Trophoblast cell (in vitro differentiated cells and primary cell): ENCODE measurements around the gene ILK.

ENCODE experiments used
- DNase-seq, 2 donors: peaks; one replicate each; pipeline ENCODE4 v3.0.0-alpha.2; 2016
- H2AFZ ChIP-seq: 2 replicates; pipeline ENCODE4 v1.6.1; 2013; ENCODE audit warnings: low read length, moderate library complexity, mild to moderate bottlenecking; ENCODE audit not compliant: insufficient read depth, poor library complexity
- H2AK5ac ChIP-seq: 2 replicates; pipeline ENCODE4 v1.6.1; 2013; ENCODE audit warnings: mild to moderate bottlenecking, low read length
- H2BK120ac ChIP-seq: 2 replicates; pipeline ENCODE4 v1.6.1; 2013; ENCODE audit warnings: low read length, mild to moderate bottlenecking, moderate library complexity; ENCODE audit not compliant: insufficient read depth, poor library complexity
- H2BK12ac ChIP-seq: 2 replicates; pipeline ENCODE4 v1.6.1; 2013; ENCODE audit warnings: mild to moderate bottlenecking, low read length, moderate library complexity
- H2BK5ac ChIP-seq: 2 replicates; pipeline ENCODE4 v1.6.1; 2013; ENCODE audit warnings: low read length, low read depth, moderate library complexity, mild to moderate bottlenecking; ENCODE audit not compliant: poor library complexity
- H3K14ac ChIP-seq: 2 replicates; pipeline ENCODE4 v1.6.1; 2013; ENCODE audit warnings: mild to moderate bottlenecking, low read length
- H3K18ac ChIP-seq: 2 replicates; pipeline ENCODE4 v1.6.1; 2013; ENCODE audit warnings: mild to moderate bottlenecking, low read length
- H3K23ac ChIP-seq: 2 replicates; pipeline ENCODE4 v1.6.1; 2013; ENCODE audit warnings: low read length
- H3K27ac ChIP-seq: 2 replicates; pipeline ENCODE4 v1.5.1; 2013; ENCODE audit warnings: low read depth, mild to moderate bottlenecking, inconsistent platforms, low read length, moderate library complexity
- H3K27me3 ChIP-seq: 2 replicates; pipeline ENCODE4 v1.6.1; 2013; ENCODE audit warnings: inconsistent platforms, mild to moderate bottlenecking, low read length, moderate library complexity; ENCODE audit not compliant: insufficient read depth
- H3K36me3 ChIP-seq, 2 experiments: 1 replicate in 1 of 2; 2 replicates in 1 of 2; pipeline ENCODE4 v1.6.1; 2013; ENCODE audit warnings: low read length in 2 of 2, mild to moderate bottlenecking in 2 of 2, moderate library complexity in 1 of 2; ENCODE audit not compliant: insufficient read depth in 2 of 2, control insufficient read depth in 1 of 2
- H3K4ac ChIP-seq: 2 replicates; pipeline ENCODE4 v1.6.1; 2013; ENCODE audit warnings: low read depth, mild to moderate bottlenecking, low read length, moderate library complexity
- H3K4me1 ChIP-seq, 2 experiments: 1 replicate in 1 of 2; 2 replicates in 1 of 2; pipeline ENCODE4 v1.6.1; 2013; ENCODE audit warnings: low read length in 2 of 2, mild to moderate bottlenecking in 2 of 2, moderate library complexity in 1 of 2; ENCODE audit not compliant: insufficient read depth in 2 of 2, control insufficient read depth in 1 of 2
- H3K4me2 ChIP-seq: 2 replicates; pipeline ENCODE4 v1.6.1; 2013; ENCODE audit warnings: inconsistent platforms, mild to moderate bottlenecking, low read length, moderate library complexity
- H3K4me3 ChIP-seq: 2 replicates; pipeline ENCODE4 v1.5.1; 2013; ENCODE audit warnings: mild to moderate bottlenecking, low read depth, low read length, inconsistent platforms
- H3K79me1 ChIP-seq: one replicate; pipeline ENCODE4 v1.6.1; 2013; ENCODE audit warnings: low read length
- H3K79me2 ChIP-seq: 2 replicates; pipeline ENCODE4 v1.6.1; 2013; ENCODE audit warnings: low read length, mild to moderate bottlenecking; ENCODE audit not compliant: control insufficient read depth, insufficient read depth, poor library complexity
- H3K9ac ChIP-seq: 2 replicates; pipeline ENCODE4 v1.6.1; 2013; ENCODE audit warnings: mild to moderate bottlenecking, low read length
- H3K9me3 ChIP-seq: 2 replicates; pipeline ENCODE4 v1.6.1; 2013; ENCODE audit warnings: low read depth, mild to moderate bottlenecking, control low read depth, inconsistent platforms, low read length; ENCODE audit not compliant: insufficient read depth
- H4K12ac ChIP-seq: 2 replicates; pipeline ENCODE4 v1.6.1; 2013; ENCODE audit warnings: low read depth, mild to moderate bottlenecking, low read length, moderate library complexity
- H4K8ac ChIP-seq: 2 replicates; pipeline ENCODE4 v1.6.1; 2013; ENCODE audit warnings: low read depth, mild to moderate bottlenecking, low read length, moderate library complexity
- H4K91ac ChIP-seq: one replicate; pipeline ENCODE4 v1.6.1; 2013; ENCODE audit warnings: low read depth, mild to moderate bottlenecking, low read length, moderate library complexity
- WGBS: extraction: QIAGEN DNeasy Blood & Tissue Kit; methylation state at CpG from one replicate; pipeline ENCODE4 v1.1.7; 2013; ENCODE audit warnings: missing lambda C conversion rate; ENCODE audit not compliant: insufficient read length, insufficient coverage; ENCODE audit errors: extremely low coverage; 5-methylcytosine and 5-hydroxymethylcytosine counted together

ILK gene

GRCh38 chr11:6655020-6655789, 51.6 kb downstream of the ILK start:
- Histone ChIP-seq H3K27me3 (peaks cover 30% of the 10 kb centered on the region), H3K14ac (no peak overlapping the region), H3K18ac (peak overlapping the region; percentile 33), H3K4ac (no peak overlapping the region), H3K79me2 (no peaks in the 10 kb centered on the region), H3K79me1 (no peaks in the 10 kb centered on the region), H3K23ac (no peak overlapping the region), H4K12ac (no peak overlapping the region), H4K91ac (peak overlapping the region; percentile 22), H2BK12ac (no peak overlapping the region), H2AK5ac (no peak overlapping the region), H3K27ac (no peak overlapping the region), H3K9me3 (no peaks in the 10 kb centered on the region), H3K9ac (peak overlapping the region; percentile 19), H2BK5ac (no peak overlapping the region), H2BK120ac (no peak overlapping the region), H3K4me2 (peak overlapping the region; percentile 42), H3K4me1 (peaks cover 0 to 6% of the 10 kb centered on the region in 2 experiments), H3K36me3 (no peaks in the 10 kb centered on the region), H3K4me3 (peak overlapping the region; percentile 74), H4K8ac (no peak overlapping the region), H2AFZ (peak overlapping the region; percentile 6)
- no CpG with 5 or more reads among the region's 84 CpGs for WGBS
- DNase-seq, result no peak

GRCh38 chr11:6655790-6656583, 52.4 kb downstream of the ILK start, which contains the start of gene DCHS1:
DCHS1 (minus strand) TSS chr11:6655809; CDS start chr11:6641613, 14,196 bp downstream.
- Histone ChIP-seq H3K18ac (peak within 1 kb of the TSS; percentile 33), H2BK120ac (no peak within 1 kb of the TSS), H4K12ac (no peak within 1 kb of the TSS), H4K8ac (no peak within 1 kb of the TSS), H2BK12ac (no peak within 1 kb of the TSS), H3K4me3 (peak within 1 kb of the TSS; percentile 74), H4K91ac (peak within 1 kb of the TSS; percentile 22), H3K27me3 (peaks cover 30% of the 10 kb centered on the region), H3K14ac (no peak within 1 kb of the TSS), H3K4me2 (peak within 1 kb of the TSS; percentile 46), H3K23ac (no peak within 1 kb of the TSS), H3K27ac (no peak within 1 kb of the TSS), H3K4me1 (peaks cover 0 to 6% of the 10 kb centered on the region in 2 experiments), H2AFZ (peak within 1 kb of the TSS; percentile 8), H3K79me1 (no peaks in the 10 kb centered on the region), H2BK5ac (no peak within 1 kb of the TSS), H3K36me3 (no peaks in the 10 kb centered on the region), H2AK5ac (no peak within 1 kb of the TSS), H3K4ac (no peak within 1 kb of the TSS), H3K9ac (peak within 1 kb of the TSS; percentile 19), H3K79me2 (no peaks in the 10 kb centered on the region), H3K9me3 (no peaks in the 10 kb centered on the region)
- no peak for DNase-seq
- 100% methylated on average over 3 of the region's 56 CpGs for WGBS

- H3K36me3 ChIP-seq, result no peaks in the 10 kb centered on the region
- H3K27ac ChIP-seq, result no peak overlapping the region
- no peak overlapping the region for H2AK5ac ChIP-seq
- H3K79me1 ChIP-seq, result no peaks in the 10 kb centered on the region
- H3K9me3 ChIP-seq, result no peaks in the 10 kb centered on the region
- WGBS, result no CpG with 5 or more reads among the region's 4 CpGs
- no peak overlapping the region for H3K4me3 ChIP-seq
- no peak overlapping the region for H3K14ac ChIP-seq
- H3K4me1 ChIP-seq, result peaks cover 0 to 6% of the 10 kb centered on the region in 2 experiments
- H2AFZ ChIP-seq, result no peak overlapping the region
- no peak overlapping the region for H3K4me2 ChIP-seq
- H3K9ac ChIP-seq, result no peak overlapping the region
- H3K79me2 ChIP-seq, result no peaks in the 10 kb centered on the region
- H2BK120ac ChIP-seq, result no peak overlapping the region
- no peak overlapping the region for H3K23ac ChIP-seq
- DNase-seq, result no peak
- H3K18ac ChIP-seq, result no peak overlapping the region
- no peak overlapping the region for H4K8ac ChIP-seq
- H4K91ac ChIP-seq, result no peak overlapping the region
- no peak overlapping the region for H2BK12ac ChIP-seq
- H3K4ac ChIP-seq, result no peak overlapping the region
- H4K12ac ChIP-seq, result no peak overlapping the region
- H2BK5ac ChIP-seq, result no peak overlapping the region
- H3K27me3 ChIP-seq, result peaks cover 30% of the 10 kb centered on the region
Measured at GRCh38 chr11:6656584-6656915, 53.0 kb downstream of the ILK start.

- no peak overlapping the region for H2AFZ ChIP-seq
- H4K91ac ChIP-seq, result no peak overlapping the region
- no peak overlapping the region for H3K14ac ChIP-seq
- peaks cover 30% of the 10 kb centered on the region for H3K27me3 ChIP-seq
- no peak overlapping the region for H3K9ac ChIP-seq
- no peaks in the 10 kb centered on the region for H3K36me3 ChIP-seq
- no peak overlapping the region for H3K18ac ChIP-seq
- no peak for DNase-seq
- no peak overlapping the region for H2BK5ac ChIP-seq
- H3K79me2 ChIP-seq, result no peaks in the 10 kb centered on the region
- H3K79me1 ChIP-seq, result no peaks in the 10 kb centered on the region
- no peak overlapping the region for H2BK120ac ChIP-seq
- H3K4me2 ChIP-seq, result no peak overlapping the region
- no peak overlapping the region for H2AK5ac ChIP-seq
- no peak overlapping the region for H3K27ac ChIP-seq
- no peaks in the 10 kb centered on the region for H3K9me3 ChIP-seq
- no peak overlapping the region for H3K4ac ChIP-seq
- no peak overlapping the region for H3K23ac ChIP-seq
- H4K8ac ChIP-seq, result no peak overlapping the region
- no CpG with 5 or more reads among the region's 5 CpGs for WGBS
- H4K12ac ChIP-seq, result no peak overlapping the region
- no peak overlapping the region for H2BK12ac ChIP-seq
- H3K4me3 ChIP-seq, result no peak overlapping the region
- H3K4me1 ChIP-seq, result peaks cover 0 to 6% of the 10 kb centered on the region in 2 experiments
Measured at GRCh38 chr11:6656936-6657335, 53.4 kb downstream of the ILK start.
